Measurements from ENCODE around the gene CLMN.

CLMN gene, protein sequence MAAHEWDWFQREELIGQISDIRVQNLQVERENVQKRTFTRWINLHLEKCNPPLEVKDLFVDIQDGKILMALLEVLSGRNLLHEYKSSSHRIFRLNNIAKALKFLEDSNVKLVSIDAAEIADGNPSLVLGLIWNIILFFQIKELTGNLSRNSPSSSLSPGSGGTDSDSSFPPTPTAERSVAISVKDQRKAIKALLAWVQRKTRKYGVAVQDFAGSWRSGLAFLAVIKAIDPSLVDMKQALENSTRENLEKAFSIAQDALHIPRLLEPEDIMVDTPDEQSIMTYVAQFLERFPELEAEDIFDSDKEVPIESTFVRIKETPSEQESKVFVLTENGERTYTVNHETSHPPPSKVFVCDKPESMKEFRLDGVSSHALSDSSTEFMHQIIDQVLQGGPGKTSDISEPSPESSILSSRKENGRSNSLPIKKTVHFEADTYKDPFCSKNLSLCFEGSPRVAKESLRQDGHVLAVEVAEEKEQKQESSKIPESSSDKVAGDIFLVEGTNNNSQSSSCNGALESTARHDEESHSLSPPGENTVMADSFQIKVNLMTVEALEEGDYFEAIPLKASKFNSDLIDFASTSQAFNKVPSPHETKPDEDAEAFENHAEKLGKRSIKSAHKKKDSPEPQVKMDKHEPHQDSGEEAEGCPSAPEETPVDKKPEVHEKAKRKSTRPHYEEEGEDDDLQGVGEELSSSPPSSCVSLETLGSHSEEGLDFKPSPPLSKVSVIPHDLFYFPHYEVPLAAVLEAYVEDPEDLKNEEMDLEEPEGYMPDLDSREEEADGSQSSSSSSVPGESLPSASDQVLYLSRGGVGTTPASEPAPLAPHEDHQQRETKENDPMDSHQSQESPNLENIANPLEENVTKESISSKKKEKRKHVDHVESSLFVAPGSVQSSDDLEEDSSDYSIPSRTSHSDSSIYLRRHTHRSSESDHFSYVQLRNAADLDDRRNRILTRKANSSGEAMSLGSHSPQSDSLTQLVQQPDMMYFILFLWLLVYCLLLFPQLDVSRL

DNA sequence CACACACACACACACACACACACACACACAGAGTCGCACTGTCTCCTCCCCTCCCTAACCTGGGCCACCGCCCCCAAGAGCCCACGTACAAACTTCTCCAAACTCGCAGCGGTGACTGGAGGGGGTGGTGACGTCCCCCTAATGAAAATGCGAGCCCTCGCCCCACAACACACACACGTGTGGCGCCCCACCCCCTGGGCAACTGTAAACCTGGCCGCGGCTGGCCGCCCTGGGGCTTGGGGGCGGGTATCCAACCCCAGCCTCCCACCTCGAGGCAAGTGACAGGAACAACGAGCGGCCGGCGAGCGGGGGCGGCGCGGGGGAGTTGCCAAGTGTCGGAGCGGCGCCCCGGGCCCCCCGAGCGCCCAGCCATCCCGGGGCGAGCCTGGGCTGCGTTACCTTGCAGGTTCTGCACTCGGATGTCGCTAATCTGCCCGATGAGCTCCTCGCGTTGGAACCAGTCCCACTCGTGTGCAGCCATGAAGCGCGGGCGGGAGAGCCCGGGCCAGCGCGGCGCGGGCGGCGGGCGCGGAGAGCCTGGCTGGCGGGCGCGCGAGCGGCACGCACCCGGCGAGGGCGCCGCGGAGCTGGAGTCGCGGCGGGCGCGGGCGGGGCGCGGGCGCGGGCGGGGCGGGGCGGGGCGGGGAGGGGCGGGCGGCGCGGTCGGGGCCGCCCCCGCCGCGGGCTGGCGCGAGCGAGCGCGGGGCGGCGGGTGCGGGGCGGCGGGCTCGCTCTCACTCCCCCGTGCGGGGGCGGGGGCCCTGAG is at the start of gene CLMN:
Gene CLMN, minus strand, starts transcription at position 597 of the 766 bp plus-strand sequence. Its CDS starts 116 bp downstream, at position 481.
- DNase-seq, result peak; percentile 36 to 41

DNA sequence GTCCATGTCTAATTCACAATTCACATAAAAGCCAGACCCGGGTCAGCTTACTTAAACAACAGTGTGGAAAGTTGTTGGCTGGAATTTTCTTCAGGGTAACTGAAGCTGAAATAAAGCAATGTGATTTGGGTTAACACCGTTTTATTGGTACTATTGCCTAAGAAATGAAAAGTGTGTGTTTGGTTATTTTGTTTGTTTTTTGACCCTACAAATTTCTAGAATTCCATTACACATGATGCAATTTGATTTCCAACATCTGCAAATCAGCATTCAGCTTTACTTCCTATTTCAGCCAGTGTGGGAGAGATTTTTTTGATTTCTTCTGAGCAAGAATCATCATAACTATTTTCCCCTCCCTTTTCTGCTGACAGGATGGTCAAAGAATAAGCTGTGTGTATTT is 45.7 kb upstream of the CLMN start:
- DNase-seq, result no peak

DNA sequence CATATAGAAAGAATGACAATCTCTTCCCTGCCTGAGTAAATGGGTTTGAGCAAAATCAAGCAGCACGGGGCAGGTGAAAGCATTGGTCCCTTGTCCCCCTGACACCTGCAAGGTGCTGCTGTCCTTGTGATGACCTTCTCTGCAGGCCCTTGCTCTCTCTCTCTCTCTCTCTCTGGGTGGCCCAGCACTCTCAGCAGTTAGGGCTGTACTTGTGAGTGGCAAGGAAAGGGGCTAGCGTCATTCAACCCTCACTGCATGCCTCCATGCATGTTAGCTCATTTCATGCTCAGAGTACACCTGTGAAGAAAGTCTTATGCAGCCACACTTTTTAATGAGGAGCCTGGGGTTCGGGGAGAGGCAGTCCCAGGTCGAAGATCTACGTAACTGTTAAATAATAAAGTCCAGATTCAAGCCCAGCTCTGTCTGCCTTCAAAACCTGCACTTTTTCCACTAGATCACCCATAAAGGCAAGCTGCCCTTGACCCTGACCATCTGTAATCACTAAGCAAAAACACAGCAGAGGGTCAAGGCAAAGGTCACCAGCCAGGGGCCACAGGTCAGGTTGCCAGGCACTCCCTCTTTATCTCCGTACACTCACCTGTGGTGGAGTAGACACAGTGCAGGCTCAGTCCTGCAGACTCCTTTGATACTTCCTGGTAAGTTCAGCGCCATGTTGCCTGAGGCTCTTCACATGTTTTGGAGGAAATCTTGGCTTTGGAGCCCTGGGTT is 44.9 kb upstream of the CLMN start:
- no peak for DNase-seq

DNA sequence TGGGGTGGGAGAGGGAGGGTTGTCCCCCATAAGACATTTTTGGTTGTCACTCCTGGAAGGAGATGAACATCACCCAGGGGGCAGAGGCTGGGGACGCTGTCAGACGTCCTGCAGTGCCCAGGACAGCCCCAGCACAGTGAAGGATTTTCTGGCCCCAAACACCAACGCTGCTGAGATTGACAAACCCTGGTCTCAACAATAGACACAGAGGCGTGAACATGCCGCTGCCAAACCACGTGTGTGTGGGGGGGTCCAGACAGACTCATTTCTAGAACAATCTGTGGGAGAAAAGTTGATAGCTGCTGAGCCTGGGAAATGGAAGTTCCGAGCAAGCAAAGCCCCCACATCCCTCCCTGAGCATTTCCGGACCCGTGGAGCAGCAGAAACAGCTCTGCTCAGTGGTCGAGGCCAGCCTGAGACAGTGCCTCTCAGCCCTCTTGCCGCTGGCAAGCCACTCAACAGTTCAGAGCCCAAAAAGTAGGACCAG is 43.8 kb upstream of the CLMN start:
- DNase-seq, result no peak

DNA sequence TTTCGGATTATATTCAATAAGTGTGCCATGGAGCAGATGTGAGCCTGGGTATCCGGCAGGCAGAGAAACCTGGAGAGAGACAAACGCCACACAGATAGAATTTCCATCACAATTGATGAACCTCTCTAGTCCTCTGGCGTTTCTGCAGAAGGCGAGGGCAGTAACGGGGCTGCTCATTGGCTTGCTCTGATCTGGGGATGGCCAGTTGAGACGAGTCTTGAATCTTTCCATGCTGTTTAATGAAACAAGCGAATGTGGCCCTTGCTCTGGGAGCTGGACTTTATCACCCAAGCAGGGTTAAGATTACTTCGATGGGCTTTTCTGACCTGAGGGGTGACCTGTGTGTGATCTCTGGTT is 42.4 kb upstream of the CLMN start:
- no peak for DNase-seq

DNA sequence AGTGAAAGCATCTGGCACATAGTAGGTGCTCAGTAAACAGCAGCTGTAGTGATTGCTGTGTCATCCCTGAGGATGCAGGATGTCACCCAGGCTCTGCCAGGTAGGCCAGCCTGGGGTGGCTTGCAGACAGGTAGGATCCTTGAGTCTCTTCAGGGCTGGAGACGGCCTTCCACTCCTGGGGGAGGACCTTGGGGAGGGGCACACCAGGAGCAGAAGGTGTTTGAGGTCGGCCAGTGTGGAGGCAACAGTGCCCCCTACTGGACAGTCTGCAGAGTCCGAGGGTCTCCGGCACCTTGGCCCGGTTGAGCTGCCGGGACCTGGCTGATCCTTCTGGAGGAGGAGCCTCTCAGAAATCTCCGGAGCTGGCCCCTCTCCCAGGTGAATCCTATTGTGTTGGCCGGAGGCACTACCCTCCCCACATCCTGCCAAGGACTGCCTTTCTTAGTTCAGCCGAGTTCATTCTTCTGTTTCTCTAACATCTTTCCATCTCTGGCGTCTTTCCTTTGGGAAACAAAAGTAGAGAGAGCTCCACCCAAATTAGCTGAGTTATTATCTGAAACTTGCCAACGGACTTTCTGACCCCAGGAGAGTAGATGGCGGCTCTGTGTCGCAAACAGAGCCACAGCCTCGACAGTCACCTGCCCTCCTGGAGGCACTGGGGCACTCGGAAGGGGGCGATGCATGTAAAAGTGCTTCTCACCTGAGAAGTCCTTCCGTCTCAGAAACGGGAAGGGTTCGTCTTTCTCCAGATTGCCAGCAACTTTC is 41.8 kb upstream of the CLMN start:
- DNase-seq, result no peak

DNA sequence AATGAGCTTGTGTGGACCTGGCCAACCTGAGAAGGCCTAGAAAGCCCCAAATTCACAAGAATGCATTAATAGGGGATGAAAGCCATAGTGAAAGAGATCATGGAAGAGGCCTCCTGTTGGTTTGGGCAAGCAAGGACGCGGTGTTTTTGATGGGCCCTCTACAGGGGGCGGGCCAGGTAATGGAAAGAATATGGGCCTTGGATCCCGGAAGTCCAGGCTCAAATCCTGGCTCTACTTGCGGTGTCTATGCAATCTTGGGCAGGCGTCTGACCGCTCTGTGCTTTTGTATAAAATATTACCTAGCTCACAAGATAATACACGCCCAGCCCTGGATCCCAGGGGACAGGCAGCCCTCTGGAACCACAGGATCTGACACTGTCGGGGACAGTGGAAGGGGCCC is 41.1 kb upstream of the CLMN start:
- no peak for DNase-seq

DNA sequence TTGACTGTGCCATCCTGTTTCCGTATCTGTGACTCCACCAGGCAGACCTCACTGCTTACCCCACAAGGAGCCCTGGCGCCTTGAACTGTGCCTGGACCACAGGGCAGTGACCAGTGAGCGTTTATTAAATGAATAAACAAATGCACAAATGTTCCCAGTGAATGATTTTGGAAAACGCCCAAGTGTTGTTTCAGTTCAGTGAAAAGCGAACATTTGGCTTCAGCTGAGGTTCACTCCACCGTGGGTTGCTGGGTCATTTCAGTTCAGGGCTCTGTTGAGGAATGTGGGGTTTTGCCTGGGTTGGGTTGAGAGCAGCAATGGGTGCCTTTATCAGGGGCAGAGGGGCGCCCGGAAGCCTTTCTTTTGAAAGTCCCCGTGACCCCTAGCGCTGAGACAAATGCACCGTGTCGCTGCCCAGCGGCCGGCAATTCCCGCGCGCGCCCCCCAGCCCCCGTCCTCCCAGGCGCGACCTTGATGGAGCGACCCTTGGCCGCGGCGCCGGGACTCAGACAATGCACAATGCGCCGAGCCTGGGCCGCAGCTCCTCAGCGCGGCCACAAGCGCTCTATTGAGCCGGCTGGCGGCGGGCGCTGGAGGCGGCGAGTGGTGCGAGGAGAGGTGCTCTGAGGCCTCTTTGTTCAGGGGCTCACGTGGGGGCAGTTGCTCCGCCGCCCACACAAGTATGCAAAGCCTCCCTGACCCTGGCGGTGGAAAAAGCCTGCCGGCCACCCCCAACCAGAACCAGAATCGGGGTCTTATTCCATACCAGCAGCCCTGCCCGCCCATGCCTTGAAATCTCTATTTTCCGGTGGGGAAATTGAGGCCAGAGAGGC is 40.5 kb upstream of the CLMN start:
- peak; percentile 70 to 79 for DNase-seq

DNA sequence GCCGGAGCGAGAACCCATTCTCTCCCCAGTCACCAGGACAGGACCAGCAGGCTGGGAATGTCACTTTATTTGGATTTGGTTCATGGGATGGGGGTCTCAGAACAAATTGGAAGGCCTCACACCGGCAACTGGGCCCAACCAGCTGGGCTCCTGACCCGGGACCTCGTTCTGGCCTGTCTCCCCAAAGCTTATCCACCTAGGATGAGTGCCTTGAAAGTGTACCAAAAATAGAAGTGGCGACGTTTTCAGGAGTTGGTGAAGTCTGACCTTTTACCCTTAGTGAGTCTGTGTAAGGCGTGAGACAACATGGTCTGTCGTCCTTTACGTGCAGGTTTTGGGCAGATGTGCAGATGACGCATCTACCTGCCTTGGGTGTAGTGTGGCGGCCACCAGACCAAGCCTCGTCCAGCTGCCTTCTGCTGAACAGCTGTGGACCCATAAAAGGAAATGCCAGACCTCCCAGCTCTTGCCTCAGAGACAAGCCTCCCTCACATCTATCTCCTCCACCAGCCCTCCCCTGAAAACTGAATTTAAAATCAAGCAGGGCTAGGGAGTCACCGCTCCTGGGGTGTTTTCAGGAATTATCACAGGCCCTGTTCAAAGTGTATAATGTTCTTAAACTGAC is 36.6 kb upstream of the CLMN start:
- no peak for DNase-seq

DNA sequence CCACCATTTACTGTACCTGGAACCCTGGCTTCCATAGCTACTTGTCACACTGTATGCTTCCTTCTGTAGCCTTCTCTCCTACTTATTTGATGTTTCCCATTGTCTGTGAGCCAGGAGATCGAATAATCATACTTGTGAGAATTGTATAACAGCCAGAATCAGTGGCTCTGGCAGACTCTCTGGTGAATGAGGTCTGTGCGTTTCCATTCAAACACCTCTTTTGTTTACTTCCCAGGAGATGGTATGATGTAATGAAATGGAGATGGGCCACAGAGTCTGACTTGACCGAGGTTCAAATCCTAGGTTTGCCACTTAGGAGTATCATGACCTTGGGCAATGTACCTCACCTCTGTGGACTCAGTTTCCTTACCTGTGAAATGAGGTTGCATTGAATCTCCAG is 35.7 kb upstream of the CLMN start:
- no peak for DNase-seq

DNA sequence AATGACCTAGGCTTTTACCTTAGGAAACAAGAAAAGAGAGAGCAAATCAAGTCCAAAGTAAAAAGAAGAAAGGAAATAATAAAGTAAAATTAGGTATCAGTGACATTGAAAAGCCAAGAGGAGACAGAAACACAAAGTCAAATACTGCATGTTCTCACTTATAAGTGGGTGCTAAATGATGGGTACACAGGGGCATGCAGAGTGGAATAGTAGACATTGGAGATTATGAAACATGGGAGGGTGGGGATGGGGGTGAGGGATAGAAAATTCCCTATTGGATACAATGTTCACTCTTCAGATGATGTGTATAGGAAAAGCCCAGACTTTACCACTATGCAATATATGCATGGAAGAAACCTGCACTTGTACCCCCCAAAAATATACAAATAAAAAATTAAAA is 35.1 kb upstream of the CLMN start:
- DNase-seq, result no peak

DNA sequence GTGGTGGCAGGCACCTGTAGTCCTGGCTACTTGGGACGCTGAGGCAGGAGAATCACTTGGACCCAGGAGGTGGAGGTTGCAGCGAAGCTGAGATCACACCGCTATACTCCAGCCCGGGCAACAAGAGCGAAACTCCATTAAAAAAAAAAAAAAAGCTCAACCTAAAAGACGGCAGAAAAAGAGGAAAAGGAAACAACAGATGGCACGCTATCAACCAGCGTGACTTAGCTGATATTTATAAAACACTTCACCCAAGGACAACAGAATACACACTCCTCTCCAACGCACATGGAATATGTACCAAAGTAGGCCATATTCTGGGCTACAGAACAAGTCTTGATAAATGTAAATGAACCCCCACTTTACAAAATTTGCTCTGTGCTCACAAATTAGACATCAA is 34.0 kb upstream of the CLMN start:
- DNase-seq, result no peak

DNA sequence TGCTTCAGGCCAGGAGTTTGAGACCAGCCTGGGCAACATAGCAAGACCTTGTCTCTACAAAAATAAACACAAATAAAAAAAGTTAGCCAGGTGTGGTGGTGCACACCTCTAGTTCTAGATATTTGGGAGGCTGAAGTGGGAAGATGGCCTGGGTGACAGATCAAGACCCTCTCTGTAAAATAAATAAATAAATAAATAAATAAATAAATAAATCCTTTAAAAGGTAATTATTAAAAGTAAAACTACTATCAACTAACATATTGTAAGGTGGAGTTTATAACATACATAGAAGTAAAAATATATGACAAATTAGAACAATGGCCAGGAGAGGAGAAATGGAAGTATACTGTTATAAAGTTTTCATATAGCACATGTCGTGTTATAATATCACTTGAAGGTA is 33.3 kb upstream of the CLMN start:
- DNase-seq, result no peak

DNA sequence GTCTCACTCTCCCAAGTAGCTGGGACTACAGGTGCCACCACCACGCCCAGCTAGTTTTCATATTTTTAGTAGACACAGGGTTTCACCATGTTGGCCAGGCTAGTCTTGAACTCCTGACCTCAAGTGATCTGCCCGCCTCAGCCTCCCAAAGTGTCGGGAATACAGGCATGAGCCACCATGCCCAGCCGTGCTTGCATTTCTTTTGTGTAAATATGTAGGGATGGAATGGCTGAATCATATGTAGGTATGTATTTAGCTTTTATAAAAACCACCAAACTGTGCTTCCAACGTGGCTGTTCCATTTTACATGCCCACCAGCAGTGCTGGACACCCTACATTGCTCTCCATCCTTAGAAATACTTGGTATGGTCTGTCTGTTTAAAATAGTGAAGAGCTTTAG is 32.8 kb upstream of the CLMN start:
- DNase-seq, result no peak

DNA sequence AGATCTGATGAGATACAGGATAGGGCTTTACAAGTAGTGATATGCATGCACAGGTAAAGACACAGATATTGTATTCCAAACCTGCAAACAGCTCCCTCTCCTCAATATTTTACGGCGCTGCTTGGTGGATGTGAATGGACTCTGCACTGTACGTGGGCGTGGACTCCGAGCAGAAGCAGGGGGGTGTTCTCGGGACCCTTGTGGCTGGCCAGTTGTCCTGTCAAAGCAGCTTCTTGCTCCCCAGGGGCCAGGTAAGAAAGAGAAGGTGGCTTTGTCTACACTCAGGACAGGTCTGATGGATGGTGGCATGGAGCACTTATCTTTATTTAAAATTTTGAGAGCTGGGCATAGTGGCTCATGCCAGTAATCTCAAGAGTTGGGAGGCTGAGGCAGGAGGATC is 29.5 kb upstream of the CLMN start:
- no peak for DNase-seq

DNA sequence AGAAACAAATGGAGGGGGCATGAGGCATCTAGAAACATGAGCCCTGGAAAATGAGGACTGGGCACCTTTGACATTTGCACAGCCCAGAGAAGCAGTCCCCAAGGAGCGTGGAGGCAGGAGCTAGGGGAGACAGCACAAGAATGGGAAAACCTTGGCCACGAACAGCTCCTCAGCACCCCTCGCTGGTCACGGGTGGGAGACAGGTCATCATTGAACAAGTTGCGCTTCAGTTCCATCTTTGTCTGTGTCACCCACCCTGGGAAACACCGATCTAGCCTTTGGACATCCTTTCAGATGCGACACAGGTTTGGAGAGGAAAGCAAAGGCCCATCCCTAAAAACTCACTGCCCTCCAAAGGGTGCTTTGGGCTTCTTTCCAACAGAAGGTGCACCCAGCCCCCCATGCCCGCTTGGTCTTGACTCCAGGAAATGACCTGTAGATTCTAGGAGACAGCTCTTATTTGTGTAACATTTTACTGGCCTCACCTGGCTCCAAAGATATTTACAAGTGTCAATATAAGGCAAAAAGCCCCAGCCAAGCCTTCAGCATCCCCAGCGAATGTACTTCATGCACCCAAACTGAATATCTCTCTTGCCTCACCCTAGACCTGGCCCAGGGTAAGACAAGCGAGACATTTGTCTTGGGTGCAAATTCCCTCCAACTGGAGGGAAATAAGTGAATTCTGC is 28.8 kb upstream of the CLMN start:
- no peak for DNase-seq

DNA sequence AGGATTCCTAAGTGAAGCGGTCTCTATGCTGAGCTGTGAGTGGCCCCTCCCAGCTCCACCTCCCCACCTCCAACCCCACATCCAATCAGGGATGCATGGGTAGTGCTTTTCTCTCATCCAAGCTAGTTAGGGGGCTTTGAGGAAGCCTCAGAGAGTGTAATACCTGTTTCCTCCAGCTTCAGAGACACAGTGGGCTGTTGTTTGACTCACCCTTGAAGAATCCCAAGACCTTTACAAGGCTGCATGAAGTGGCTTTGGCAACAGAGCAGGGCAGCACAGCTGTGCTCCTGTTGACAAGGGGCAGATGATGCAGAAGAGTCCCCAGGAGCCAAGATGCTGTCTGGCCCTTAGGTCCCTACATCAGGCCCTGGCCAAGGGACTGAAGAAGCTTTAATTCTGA is 27.1 kb upstream of the CLMN start:
- no peak for DNase-seq

DNA sequence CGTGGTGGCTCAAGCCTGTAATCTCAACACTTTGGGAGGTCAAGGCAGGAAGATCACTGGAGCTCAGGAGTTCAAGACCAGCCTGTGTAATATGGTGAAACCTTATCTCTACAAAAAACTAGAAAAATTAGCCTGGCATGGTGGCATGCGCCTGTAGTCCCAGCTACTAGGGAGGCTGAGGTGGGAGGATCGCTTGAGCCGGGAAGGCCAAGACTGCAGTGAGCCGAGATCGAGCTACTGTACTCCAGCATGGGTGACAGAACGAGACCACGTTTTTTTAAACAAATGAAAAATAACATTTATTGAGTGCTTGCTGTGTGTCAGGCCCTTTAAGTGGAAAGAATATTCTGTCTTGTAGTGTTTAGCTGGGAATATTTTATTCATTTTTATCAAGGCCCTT is 26.6 kb upstream of the CLMN start:
- no peak for DNase-seq

DNA sequence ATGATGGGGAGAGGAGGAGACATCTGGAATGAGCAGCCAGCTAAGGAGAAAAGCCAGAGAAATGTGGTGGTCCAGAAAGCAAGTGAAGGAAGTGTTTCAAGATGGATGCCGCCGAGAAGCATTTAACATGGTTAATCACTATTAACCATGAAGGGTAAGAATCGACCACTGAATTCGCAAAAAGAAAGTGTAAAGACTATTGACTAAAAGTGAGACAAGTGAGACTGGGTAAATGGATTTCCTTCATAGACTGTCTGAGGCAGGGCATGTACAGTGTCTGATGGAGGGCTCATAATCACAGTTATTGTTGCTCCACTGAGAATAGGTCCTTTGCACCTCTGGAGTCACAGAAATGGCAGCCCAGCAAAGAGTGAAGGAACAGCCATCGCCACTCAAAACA is 25.3 kb upstream of the CLMN start:
- no peak for DNase-seq
